Measurements from ENCODE around the gene ERGIC1. TPM values are rescaled to one million over a fixed set of nuclear protein-coding genes. Genes with fewer than 3 reads are reported as not detected.

The ERGIC1 gene
- total and polyA plus RNA-seq, 2 of the 8 experiments (the other 6 are each of a cell fraction or from before 2014, with no cell fraction given), result 95.3 to 106 TPM

- TF ChIP-seq RAD21 (IDR thresholded peaks at IDR 0.05 in 1 of 2, conservative IDR thresholded peaks at IDR 0.05 in 1 of 2; ENCODE audit: low read depth in 2 of 2, low read length in 2 of 2) (no peak), TAF1 (IDR thresholded peaks at IDR 0.05; ENCODE audit: low read depth, low read length) (no peak), CBX5 (IDR thresholded peaks at IDR 0.05; ENCODE audit: low read depth, low read length) (no peak), SRF (IDR thresholded peaks at IDR 0.05; ENCODE audit: low read depth, low read length) (no peak), NANOG (IDR thresholded peaks at IDR 0.05; ENCODE audit: insufficient read depth, low read depth, low read length, poor library complexity, severe bottlenecking) (no peak), KDM1A (IDR thresholded peaks at IDR 0.05; ENCODE audit: borderline replicate concordance, low read length) (no peak)
Measured at GRCh38 chr5:172807766-172808311, 26.2 kb upstream of the ERGIC1 start (continued).
